T47D (cell line): ENCODE data around the gene SOD3.
A peak's percentile ranks its signal among the peaks of the same experiment; 100 is the strongest.

Experiments
- DNase-seq, 2 experiments: peaks; one replicate each; pipeline versions ENCODE4 v3.0.0 to v3.0.0-alpha.2; 2011 to 2012; ENCODE audit warnings: low read depth in 1 of 2, low spot score in 1 of 2
- JUND ChIP-seq: IDR thresholded peaks from 2 replicates; pipeline ENCODE4 v1.6.1; 2012; ENCODE audit warnings: low read depth
- in situ Hi-C: cut with HindIII; loops from 2 replicates; pipeline ENCODE4 v1.10.0; 2016; ENCODE audit warnings: low sequenced_read_pairs, low pct_unique_long_range_greater_than_20kb

The SOD3 gene

DNA sequence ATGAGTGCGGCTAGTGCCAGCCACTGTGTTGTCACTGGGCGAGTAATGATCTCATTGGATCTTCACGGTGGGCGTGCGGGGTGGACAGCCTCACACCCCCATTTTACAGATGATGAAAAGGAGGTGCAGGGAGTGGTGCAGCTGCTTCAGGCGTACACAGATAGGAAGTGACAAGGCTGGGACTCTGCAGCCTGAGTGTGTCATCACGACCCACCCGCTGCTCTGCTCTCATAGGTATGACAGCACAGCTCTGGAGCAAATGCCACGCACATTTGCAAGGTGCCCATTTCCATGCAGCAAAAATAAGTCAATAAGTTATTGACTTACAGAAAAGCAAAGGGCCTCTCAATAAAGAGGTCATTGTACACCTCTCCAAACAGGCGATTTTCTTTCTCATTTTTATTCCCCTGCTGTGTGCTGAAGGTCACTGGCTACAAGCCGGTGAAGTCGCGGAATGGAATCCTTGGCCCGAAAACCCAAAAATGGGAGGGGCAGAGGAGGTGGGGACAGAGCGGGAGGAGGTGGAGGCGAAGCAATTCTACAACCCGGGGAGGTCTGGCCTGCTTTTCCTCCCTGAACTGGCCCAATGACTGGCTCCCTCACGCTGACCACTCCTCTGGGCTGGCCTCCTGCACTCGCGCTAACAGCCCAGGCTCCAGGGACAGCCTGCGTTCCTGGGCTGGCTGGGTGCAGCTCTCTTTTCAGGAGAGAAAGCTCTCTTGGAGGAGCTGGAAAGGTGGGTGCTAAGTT is at the start of gene SOD3:
Gene SOD3, plus strand, starts transcription at position 658 of the 750 bp plus-strand sequence. CDS start 3,949 bp downstream, outside the sequence.
- in situ Hi-C loops, result no loop called here
- TF ChIP-seq JUND, result no peak
- DNase-seq, result peak; percentile 79 to 93

DNA sequence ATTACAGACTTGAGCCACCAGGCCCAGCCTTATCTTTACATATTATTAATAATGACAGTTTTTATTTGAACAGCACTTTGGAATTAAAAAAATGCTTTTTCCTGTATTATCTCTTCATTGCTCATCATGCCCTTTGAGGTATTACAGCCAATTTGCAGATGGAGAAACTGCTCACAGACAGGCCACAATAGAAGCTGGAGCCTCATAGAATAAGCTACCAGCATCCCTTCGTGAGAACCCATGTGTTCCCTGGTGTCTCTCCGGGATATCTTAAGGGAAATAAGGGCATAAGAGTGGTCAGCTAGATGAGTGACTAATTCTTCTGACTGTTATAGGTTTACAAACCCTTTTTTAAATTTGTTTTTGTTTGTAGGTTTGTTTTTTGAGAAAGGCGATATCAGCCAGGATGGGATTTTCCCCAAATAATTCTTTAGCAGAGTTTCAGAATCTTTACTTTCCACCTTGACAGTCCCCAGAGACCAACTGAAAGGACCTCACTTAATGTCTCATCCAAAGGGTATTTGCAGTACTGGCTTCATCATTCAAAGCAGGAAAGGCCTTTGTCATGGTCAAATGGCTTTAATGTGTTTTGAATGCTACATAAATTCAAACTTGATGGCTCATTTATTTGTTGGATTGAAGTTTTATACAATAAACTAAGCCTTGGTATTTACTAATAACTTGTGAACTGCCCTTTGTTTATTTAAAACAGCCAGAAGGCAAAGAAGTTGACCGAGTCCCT is 48.0 kb upstream of the SOD3 start:
- no peak for DNase-seq
- TF ChIP-seq JUND, result no peak
- in situ Hi-C loops, result no loop called here

DNA sequence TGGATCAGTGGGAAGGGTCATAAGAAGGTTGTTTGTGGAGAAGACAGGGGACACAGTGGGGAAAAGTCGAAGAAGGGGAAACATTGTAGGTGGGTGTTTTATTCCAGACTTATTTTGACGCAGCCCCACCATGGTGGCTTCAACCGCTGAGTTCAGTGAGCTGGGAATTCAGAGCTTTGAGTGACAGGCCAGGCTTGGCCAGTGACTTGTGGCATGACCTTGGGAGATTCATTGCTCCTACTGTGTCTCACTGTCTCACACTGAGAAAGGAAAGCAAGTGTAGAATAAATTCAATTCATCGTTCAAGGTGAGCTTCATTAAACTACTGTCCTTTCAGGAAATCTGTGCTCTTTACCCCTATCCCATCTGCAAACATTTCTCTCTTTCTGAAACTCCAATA is 47.4 kb upstream of the SOD3 start:
- in situ Hi-C loops, result no loop called here
- TF ChIP-seq JUND, result no peak
- no peak for DNase-seq

- in situ Hi-C loops, result no loop called here
- DNase-seq, result no peak
- TF ChIP-seq JUND, result no peak
Measured at GRCh38 chr4:24748758-24749350, 46.5 kb upstream of the SOD3 start.

DNA sequence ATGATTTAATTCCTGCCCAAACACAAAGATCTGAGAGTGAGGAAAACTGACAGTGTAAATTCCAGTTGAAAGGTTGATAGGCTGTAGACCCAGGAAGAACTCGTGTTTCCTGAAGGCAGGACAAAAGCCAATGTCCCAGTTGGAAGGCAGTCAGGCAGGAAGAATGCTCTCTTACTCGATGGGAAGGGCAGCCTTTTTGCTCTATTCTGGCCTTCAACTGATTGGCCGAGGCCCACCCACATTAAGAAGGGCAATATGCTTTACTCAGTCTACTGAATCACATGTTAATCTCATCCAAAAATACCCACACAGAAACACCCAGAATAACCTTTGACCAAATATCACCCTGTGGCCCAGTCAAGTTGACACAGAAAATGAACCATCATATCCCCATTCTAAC is 45.3 kb upstream of the SOD3 start:
- DNase-seq, result no peak
- in situ Hi-C loops, result no loop called here
- no peak for TF ChIP-seq JUND

GRCh38 chr4:24751926-24752539 is 43.3 kb upstream of the SOD3 start:
- in situ Hi-C loops, result no loop called here
- no peak for TF ChIP-seq JUND
- DNase-seq, result no peak

DNA sequence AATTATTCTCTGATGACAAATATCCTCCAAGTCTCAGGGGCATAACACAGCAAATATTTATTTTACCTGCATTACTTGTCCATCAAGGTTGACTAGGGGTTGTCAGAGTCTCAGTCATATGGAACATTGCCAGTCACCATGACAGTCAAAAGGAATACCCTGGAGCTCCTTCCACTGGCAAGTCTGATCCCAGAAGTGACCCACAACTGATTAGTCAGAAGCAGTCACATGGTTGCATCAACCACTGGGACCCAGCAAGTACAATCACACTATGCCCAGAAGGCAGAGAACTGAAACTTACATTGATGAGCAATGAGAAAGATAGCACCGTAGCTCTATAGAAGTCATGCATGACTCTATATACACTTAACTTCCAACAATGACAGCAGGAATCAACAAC is 41.9 kb upstream of the SOD3 start:
- DNase-seq, result peak in 1 of 2 experiments; percentile 25
- in situ Hi-C loops, result no loop called here
- no peak for TF ChIP-seq JUND

DNA sequence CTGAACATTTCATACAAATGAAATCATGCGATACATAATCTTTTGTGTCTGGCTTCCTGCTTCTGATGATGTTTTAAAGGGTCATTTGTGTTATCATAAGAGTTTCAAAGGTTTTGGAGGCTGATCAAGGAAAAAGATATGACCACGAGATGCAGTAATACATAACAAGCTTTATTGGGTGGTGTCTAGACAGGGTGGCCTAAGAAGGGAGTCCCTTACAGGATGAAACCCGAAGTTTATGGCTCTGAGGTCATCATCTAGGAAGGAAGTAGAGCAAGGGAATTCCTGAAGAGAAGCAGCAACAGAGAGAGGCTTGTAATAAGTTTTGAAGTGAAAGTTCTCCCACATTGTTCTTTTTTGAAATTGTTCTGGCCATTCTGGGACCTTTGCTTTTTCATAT is 40.8 kb upstream of the SOD3 start:
- TF ChIP-seq JUND, result no peak
- no peak for DNase-seq

GRCh38 chr4:24763631-24764297 is 31.6 kb upstream of the SOD3 start:
- peak in 1 of 2 experiments; percentile 95 for DNase-seq
- in situ Hi-C loops, result no loop called here
- TF ChIP-seq JUND, result peak; percentile 81

More for the DNA sequence above, 40.8 kb upstream of the SOD3 start:
- in situ Hi-C loops, result no loop called here

DNA sequence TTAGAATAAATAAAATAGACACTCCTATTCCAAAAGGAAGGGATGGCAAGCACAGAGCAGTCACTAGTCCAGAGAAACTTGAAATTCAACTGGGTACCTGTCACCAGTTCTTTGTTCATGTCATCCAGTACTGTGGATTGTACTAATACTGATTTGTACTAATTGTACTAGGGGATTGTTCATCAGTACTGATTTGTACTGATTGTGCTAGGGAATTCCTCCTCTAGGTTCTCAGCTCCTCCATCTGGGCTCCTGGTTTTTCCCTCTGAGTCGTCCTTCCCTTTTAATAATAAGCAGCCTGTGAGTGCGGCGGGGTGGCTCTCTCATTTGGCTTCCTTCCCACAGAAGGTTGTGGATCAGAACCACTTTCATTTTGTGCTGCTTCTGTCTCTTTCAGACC is 31.0 kb upstream of the SOD3 start:
- no peak for DNase-seq
- TF ChIP-seq JUND, result no peak
- in situ Hi-C loops, result no loop called here

DNA sequence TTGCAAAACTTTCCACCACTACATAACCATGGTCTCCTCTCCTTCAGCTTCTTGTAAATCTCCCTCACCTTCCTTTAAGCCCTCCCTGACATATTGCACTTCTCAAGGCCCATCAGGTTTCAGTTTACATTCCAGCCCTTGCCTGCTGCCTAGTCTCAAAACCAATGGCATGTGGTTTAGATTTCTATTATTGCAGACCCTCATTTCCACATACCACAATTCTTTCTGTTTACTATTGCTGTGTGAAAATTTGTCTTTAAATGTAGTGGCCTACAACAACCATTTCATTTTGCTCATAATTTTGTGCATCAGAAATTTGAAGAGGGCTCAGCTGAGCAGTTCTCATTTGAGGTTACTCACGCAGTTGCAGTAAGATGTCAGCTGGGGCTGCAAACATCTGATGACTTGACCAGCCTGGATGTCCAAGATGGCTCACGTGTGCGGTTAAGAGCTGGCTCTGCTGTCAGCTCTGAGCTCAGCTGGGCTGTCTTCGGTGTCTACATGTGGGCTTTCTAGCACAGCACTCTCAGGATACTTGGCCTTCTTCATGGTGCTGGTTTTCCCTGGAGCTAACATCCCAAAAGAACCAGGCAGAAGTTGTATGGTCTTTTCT is 29.9 kb upstream of the SOD3 start:
- no peak for TF ChIP-seq JUND
- in situ Hi-C loops, result no loop called here
- DNase-seq, result no peak

DNA sequence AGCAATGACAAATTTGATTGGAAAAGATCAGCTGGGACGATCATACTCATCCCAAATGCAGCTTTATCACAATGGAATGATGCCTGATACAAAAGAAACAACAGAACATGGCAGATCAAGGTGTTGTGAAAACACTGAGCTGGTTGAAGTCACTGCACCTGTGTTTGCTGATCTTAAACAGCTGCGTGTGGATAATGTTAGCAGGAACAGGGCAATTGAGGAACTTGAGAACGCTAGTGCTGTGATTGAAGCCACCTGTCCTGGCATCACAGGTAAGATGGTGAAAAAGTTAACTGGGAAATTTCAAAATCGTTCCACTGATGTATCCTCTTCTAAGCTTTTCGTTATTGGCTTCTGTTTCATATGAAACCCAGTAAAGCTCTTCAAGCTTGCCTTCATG is 27.4 kb upstream of the SOD3 start:
- no peak for TF ChIP-seq JUND
- in situ Hi-C loops, result no loop called here
- peak in 1 of 2 experiments; percentile 60 for DNase-seq
